ENCODE measurements around the gene ZDHHC19.
"Not testable (repeated sequence)": the region's sequence is repeated elsewhere in the genome, so short reads cannot be mapped to it uniquely, and the experiment has no call there.

Gene ZDHHC19

GRCh38 chr3:196210673-196211556 lies at the start of gene ZDHHC19:
Gene ZDHHC19, minus strand, starts transcription at chr3:196211400. Its CDS starts 85 bp downstream, at chr3:196211315.
- no peak for DNase-seq

GRCh38 chr3:196260784-196261183 lies 49.6 kb upstream of the ZDHHC19 start:
- no peak for DNase-seq

GRCh38 chr3:196255776-196256175 lies 44.6 kb upstream of the ZDHHC19 start:
- no peak for DNase-seq

GRCh38 chr3:196254376-196255283 lies 43.4 kb upstream of the ZDHHC19 start:
- DNase-seq: no peak

GRCh38 chr3:196251918-196252317 lies 40.7 kb upstream of the ZDHHC19 start:
- DNase-seq: no peak

GRCh38 chr3:196246612-196247308 lies 35.6 kb upstream of the ZDHHC19 start:
- no peak for DNase-seq

GRCh38 chr3:196244166-196244565 lies 33.0 kb upstream of the ZDHHC19 start:
- DNase-seq: not testable (repeated sequence)

- no peak for DNase-seq
Measured at GRCh38 chr3:196241704-196242103, 30.5 kb upstream of the ZDHHC19 start.

- no peak for DNase-seq
Measured at GRCh38 chr3:196240424-196240823, 29.2 kb upstream of the ZDHHC19 start.

- DNase-seq: no peak
Measured at GRCh38 chr3:196238612-196239560, 27.7 kb upstream of the ZDHHC19 start.

- DNase-seq: no peak
Measured at GRCh38 chr3:196237203-196237602, 26.0 kb upstream of the ZDHHC19 start.

- DNase-seq: no peak
Measured at GRCh38 chr3:196236223-196236622, 25.0 kb upstream of the ZDHHC19 start.

- DNase-seq: no peak
Measured at GRCh38 chr3:196235452-196236122, 24.4 kb upstream of the ZDHHC19 start.

GRCh38 chr3:196232882-196233251 lies 21.7 kb upstream of the ZDHHC19 start:
- no peak for DNase-seq

GRCh38 chr3:196232154-196232881 lies 21.1 kb upstream of the ZDHHC19 start:
- no peak for DNase-seq

GRCh38 chr3:196227629-196228493 lies 16.7 kb upstream of the ZDHHC19 start:
- no peak for DNase-seq

- no peak for DNase-seq
Measured at GRCh38 chr3:196227121-196227561, 15.9 kb upstream of the ZDHHC19 start.

GRCh38 chr3:196225763-196226364 lies 14.7 kb upstream of the ZDHHC19 start:
- DNase-seq: no peak

- no peak for DNase-seq
Measured at GRCh38 chr3:196225086-196225485, 13.9 kb upstream of the ZDHHC19 start.

Measured in RPMI8226 (cell line).